Peyer's patch (tissue), 4 donors: ENCODE data around the gene CNIH4. TPM values are rescaled to one million over a fixed set of nuclear protein-coding genes. Genes with fewer than 3 reads are reported as not detected.

Experiments
- small RNA-seq, 2 donors: library from RNA; depleted of rRNA; stranded (forward); fragments of <200 nt; gene quantifications; one replicate each; pipeline ENCODE3, GENCODE V24; 2016
- total RNA-seq, 4 donors: library from RNA; depleted of rRNA; stranded (reverse); fragments of >200 nt; gene quantifications; one replicate each; pipeline ENCODE4 v1.1.0, GENCODE V29; 2016

Gene CNIH4
- total RNA-seq, 4 donors from 2014 or later = 19.8 to 77.8 (median 47.0) TPM

Small RNAs within 50 kb of the gene (small RNA-seq; reads per million reads assigned to genes)
- 0 to 0.06 reads per million in 2 donors for gene MIR4742

Other genes starting within 250 kb of the CNIH4 start
- 10 to 100 TPM; 20.5 to 34.0 (median 28.5) TPM for gene FBXO28, start 242.8 kb upstream of the CNIH4 start, total RNA-seq
- 10 to 100 TPM; 14.6 to 46.4 (median 20.0) TPM for gene DEGS1, start 173.6 kb upstream of the CNIH4 start, total RNA-seq
- 10 to 100 TPM; 26.6 to 96.6 (median 38.3) TPM for gene NVL, start 26.7 kb upstream of the CNIH4 start, total RNA-seq
- 10 to 100 TPM; 48.0 to 80.9 (median 61.2) TPM for gene WDR26, start 77.9 kb downstream of the CNIH4 start, total RNA-seq